ENCODE results near the gene OR4X2. TPM values are rescaled to one million over a fixed set of nuclear protein-coding genes. Genes with fewer than 3 reads are reported as not detected.

Gene OR4X2
- total RNA-seq (2021) (not detected in 3 replicates), Bru-seq, nascent RNA (not detected)
- long read RNA-seq, experiment 1 = 0 reads
- long read RNA-seq, experiment 2 = 0 reads
- long read RNA-seq, experiment 3 = 0 reads

DNA sequence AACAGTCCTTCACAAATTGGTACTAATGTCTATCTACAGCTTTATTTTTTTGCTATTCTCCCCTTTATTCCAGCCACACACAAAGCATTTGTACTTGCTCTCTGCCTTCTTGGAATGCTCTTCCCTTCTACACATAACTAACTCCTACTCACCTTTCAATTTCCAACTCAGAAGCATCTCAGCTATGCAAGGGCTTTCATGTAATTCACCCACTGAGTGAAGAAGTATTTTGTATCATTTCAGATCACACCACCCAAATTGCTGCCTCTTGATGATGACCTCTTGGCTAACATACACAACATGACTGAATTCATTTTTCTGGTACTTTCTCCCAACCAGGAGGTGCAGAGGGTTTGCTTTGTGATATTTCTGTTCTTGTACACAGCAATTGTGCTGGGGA, at the start of gene OR4X2:
OR4X2 (plus strand) TSS at position 301 of the 400 bp plus-strand sequence; CDS start at position 301, 0 bp downstream.
- DNase-seq (ENCODE audit: low spot score) (no peak), ATAC-seq (no peak)
- ChIA-PET POLR2A (no interaction called here), CTCF (no interaction called here)
- H3K9me3 Mint-ChIP-seq = peaks cover 92% of the 10 kb centered on the region
- H3K36me3 Mint-ChIP-seq = peaks cover 72% of the 10 kb centered on the region
- no peak within 1 kb of the TSS for H3K4me3 Mint-ChIP-seq
- H3K27me3 Mint-ChIP-seq (ENCODE audit: low read depth) = peaks cover 9% of the 10 kb centered on the region; the same call in 1 of the 2 replicates
- no peak within 1 kb of the TSS for H3K27ac Mint-ChIP-seq
- TF ChIP-seq PREB (CRISPR knock-in tag; IDR thresholded peaks at IDR 0.05; ENCODE audit: borderline replicate concordance) (no peak), IRF2 (CRISPR knock-in tag; IDR thresholded peaks at IDR 0.05; ENCODE audit: borderline replicate concordance, low read depth) (no peak), RELA (CRISPR knock-in tag; IDR thresholded peaks at IDR 0.05; ENCODE audit: borderline replicate concordance) (no peak), AR (CRISPR knock-in tag; IDR thresholded peaks at IDR 0.05) (no peak), RORB (CRISPR knock-in tag; IDR thresholded peaks at IDR 0.05) (no peak), JUN (CRISPR knock-in tag; IDR thresholded peaks at IDR 0.05) (no peak), ESRRA (CRISPR knock-in tag; IDR thresholded peaks at IDR 0.05; ENCODE audit: borderline replicate concordance) (no peak), ATF2 (CRISPR knock-in tag; IDR thresholded peaks at IDR 0.05; ENCODE audit: borderline replicate concordance, low read depth) (no peak), NFATC4 (CRISPR knock-in tag; IDR thresholded peaks at IDR 0.05) (no peak), MAX (CRISPR knock-in tag; IDR thresholded peaks at IDR 0.05) (no peak)
- TF ChIP-seq, protein P1, sequence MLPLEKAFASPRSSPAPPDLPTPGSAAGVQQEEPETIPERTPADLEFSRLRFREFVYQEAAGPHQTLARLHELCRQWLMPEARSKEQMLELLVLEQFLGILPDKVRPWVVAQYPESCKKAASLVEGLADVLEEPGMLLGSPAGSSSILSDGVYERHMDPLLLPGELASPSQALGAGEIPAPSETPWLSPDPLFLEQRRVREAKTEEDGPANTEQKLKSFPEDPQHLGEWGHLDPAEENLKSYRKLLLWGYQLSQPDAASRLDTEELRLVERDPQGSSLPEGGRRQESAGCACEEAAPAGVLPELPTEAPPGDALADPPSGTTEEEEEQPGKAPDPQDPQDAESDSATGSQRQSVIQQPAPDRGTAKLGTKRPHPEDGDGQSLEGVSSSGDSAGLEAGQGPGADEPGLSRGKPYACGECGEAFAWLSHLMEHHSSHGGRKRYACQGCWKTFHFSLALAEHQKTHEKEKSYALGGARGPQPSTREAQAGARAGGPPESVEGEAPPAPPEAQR (CRISPR knock-in tag; IDR thresholded peaks at IDR 0.05) = no peak
- no peaks in the 10 kb centered on the region for H3K4me1 Mint-ChIP-seq

- TF ChIP-seq HMGA2 (CRISPR knock-in tag; IDR thresholded peaks at IDR 0.05) (no peak), CREM (CRISPR knock-in tag; IDR thresholded peaks at IDR 0.05) (no peak), GRHL2 (CRISPR knock-in tag; IDR thresholded peaks at IDR 0.05; ENCODE audit: insufficient replicate concordance, severe bottlenecking) (no peak), ELF4 (CRISPR knock-in tag; IDR thresholded peaks at IDR 0.05; ENCODE audit: low read depth) (no peak), ZNF232 (CRISPR knock-in tag; IDR thresholded peaks at IDR 0.05) (no peak), ATF1 (CRISPR knock-in tag; IDR thresholded peaks at IDR 0.05) (no peak), SP1 (CRISPR knock-in tag; conservative IDR thresholded peaks at IDR 0.05) (no peak), AR (CRISPR knock-in tag; IDR thresholded peaks at IDR 0.05) (no peak)
- TF ChIP-seq, protein P2, sequence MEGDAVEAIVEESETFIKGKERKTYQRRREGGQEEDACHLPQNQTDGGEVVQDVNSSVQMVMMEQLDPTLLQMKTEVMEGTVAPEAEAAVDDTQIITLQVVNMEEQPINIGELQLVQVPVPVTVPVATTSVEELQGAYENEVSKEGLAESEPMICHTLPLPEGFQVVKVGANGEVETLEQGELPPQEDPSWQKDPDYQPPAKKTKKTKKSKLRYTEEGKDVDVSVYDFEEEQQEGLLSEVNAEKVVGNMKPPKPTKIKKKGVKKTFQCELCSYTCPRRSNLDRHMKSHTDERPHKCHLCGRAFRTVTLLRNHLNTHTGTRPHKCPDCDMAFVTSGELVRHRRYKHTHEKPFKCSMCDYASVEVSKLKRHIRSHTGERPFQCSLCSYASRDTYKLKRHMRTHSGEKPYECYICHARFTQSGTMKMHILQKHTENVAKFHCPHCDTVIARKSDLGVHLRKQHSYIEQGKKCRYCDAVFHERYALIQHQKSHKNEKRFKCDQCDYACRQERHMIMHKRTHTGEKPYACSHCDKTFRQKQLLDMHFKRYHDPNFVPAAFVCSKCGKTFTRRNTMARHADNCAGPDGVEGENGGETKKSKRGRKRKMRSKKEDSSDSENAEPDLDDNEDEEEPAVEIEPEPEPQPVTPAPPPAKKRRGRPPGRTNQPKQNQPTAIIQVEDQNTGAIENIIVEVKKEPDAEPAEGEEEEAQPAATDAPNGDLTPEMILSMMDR (IDR thresholded peaks at IDR 0.05) = no peak
- TF ChIP-seq, protein P3, sequence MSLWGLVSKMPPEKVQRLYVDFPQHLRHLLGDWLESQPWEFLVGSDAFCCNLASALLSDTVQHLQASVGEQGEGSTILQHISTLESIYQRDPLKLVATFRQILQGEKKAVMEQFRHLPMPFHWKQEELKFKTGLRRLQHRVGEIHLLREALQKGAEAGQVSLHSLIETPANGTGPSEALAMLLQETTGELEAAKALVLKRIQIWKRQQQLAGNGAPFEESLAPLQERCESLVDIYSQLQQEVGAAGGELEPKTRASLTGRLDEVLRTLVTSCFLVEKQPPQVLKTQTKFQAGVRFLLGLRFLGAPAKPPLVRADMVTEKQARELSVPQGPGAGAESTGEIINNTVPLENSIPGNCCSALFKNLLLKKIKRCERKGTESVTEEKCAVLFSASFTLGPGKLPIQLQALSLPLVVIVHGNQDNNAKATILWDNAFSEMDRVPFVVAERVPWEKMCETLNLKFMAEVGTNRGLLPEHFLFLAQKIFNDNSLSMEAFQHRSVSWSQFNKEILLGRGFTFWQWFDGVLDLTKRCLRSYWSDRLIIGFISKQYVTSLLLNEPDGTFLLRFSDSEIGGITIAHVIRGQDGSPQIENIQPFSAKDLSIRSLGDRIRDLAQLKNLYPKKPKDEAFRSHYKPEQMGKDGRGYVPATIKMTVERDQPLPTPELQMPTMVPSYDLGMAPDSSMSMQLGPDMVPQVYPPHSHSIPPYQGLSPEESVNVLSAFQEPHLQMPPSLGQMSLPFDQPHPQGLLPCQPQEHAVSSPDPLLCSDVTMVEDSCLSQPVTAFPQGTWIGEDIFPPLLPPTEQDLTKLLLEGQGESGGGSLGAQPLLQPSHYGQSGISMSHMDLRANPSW (CRISPR knock-in tag; conservative IDR thresholded peaks at IDR 0.05; ENCODE audit: low read depth) = no peak
- DNase-seq (ENCODE audit: low spot score) (no peak), ATAC-seq (no peak)
- H3K36me3 Mint-ChIP-seq = peaks cover 57% of the 10 kb centered on the region
- ChIA-PET POLR2A (no interaction called here), CTCF (no interaction called here)
- H3K4me1 Mint-ChIP-seq = no peaks in the 10 kb centered on the region
- H3K27me3 Mint-ChIP-seq (ENCODE audit: low read depth) = peaks cover 1% of the 10 kb centered on the region; the same call in 1 of the 2 replicates
- H3K4me3 Mint-ChIP-seq = no peak overlapping the region
- H3K9me3 Mint-ChIP-seq = peaks cover 88% of the 10 kb centered on the region
- H3K27ac Mint-ChIP-seq = no peak overlapping the region
Observed at GRCh38 chr11:48207881-48208280, 37.0 kb upstream of the OR4X2 start.

Data from WTC11 (cell line).